ENCODE data around the gene TCEANC2.
"Not testable (repeated sequence)": the region's sequence is repeated elsewhere in the genome, so short reads cannot be mapped to it uniquely, and the experiment has no call there.

TCEANC2 gene

DNA sequence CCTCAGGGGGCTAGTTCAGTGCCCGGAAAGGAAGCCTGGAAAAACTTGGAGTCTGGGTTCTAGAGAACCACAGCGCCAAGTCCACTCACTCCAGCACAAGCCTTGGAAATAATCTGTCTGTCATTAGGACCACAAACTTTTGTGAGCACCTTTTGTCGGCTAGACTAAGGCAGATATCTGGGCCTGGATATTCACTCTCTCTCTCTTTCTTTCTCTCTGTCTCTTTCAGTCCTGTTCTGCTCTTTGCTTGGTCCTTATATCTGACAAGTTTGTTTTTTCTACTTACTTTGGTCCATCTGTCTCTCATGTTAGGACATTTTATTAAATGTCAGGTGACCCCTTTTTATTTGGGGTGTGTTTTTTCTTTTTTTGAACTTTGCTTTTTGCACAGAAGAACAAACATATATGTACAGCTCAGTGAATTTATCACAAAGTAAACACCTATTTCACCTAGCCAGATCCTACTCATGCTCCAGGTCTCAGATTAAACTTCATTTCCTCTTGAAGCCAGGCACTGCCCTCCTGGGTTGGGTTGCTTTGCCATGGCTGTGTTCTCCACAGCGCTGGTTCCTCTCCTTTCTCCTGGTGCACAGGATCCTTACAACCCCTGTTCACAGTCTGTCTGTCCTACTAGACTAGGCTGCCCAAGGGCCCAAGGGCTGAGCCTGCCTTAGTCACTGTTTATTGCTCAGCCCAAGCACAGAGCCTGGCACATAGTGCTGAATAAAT lies 40.8 kb downstream of the TCEANC2 start:
- no peak for DNase-seq

- not testable (repeated sequence) for DNase-seq
These were observed 41.3 kb downstream of the TCEANC2 start for GRCh38 chr1:54094730-54095105.

- no peak for DNase-seq
These were observed 42.3 kb downstream of the TCEANC2 start for GRCh38 chr1:54095546-54096226.

- DNase-seq, result no peak
These were observed 42.9 kb downstream of the TCEANC2 start for GRCh38 chr1:54096227-54096876.

DNA sequence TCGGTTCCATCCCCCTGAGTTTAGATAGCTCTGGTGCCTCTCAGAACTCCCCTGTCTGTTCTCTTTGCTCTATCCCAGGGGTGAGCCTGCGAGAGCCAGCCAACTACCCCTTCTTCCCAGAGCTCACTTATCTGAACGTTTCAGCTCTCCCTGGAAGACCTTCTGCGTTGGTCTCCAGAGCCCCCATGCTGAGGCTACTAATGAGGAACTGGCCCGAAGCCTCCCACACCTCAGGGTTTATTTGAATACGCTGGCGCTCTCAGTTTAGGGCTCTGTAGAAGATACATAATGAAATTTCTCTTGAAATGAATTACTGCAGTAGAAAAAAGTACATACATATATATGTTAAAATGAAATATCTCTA lies 43.5 kb downstream of the TCEANC2 start:
- DNase-seq, result no peak

- DNase-seq, result no peak
These were observed 45.7 kb downstream of the TCEANC2 start for GRCh38 chr1:54099061-54099610.

DNA sequence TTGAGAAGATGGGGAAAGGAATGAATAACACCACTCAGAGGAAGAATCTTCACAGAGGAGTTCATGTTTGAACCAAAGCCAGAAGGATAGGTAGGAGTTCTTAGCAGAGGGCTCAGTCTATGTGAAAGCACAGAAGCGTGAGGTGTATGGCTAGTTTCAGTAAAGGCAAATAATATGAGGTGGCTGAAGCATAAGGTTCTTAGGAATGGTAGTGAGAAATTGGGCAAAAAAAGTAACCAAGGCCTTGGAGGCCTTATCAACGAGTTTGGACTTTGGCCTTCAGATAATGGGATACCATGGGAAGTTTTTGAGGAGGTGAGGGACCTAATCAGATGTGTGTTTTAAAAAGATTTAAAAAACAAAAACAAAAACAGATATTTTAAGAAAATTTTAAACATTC lies 47.1 kb downstream of the TCEANC2 start:
- no peak for DNase-seq

GRCh38 chr1:54103414-54103813 lies 50.0 kb downstream of the TCEANC2 start:
- DNase-seq, result no peak

GRCh38 chr1:54104613-54105012 lies 51.2 kb downstream of the TCEANC2 start:
- DNase-seq, result not testable (repeated sequence)

- DNase-seq, result no peak
These were observed 51.7 kb downstream of the TCEANC2 start for GRCh38 chr1:54105080-54105479.

DNA sequence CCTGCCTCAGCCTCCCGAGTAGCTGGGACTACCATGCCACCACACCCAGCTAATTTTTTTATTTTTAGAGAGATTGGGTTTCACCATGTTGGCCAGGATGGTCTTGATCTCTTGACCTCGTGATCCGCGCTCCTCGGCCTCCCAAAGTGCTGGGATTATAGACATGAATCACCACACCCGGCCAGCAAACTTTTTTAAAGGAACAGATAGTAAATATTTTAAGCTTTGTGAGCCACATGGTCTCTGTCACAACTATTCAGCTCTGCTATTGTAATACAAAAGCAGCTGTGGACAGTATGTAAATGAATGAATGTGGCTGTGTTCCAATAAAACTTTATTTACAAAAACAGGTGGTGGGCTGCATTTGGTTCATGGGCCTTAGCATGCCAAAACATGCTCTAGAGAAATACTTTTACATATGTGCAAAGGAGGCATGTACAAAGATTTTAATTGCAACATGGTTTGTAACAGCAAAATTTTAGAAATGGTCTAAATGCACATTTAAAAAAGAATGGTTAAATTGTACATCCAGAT lies 52.4 kb downstream of the TCEANC2 start:
- DNase-seq, result no peak

- DNase-seq, result no peak
These were observed 53.7 kb downstream of the TCEANC2 start for GRCh38 chr1:54107131-54107530.

DNA sequence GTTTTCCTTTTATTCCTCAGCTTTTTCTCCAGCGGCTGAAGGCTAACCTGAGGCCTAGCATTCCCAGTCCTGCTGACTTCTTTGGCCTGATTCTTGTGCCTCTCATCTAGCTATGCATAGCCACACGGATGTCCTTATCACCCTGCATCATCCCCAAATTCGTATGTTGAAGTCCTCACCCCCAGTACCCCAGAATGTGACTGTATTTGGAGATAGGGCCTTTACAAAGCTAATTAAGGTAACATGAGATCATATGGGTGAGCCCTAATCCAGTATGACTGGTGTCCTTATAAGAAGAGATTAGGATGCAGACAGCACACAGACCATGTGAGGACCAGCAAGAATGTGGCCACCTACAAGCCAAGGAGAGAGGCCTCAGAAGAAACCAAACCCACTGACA lies 54.7 kb downstream of the TCEANC2 start:
- DNase-seq, result no peak

DNA sequence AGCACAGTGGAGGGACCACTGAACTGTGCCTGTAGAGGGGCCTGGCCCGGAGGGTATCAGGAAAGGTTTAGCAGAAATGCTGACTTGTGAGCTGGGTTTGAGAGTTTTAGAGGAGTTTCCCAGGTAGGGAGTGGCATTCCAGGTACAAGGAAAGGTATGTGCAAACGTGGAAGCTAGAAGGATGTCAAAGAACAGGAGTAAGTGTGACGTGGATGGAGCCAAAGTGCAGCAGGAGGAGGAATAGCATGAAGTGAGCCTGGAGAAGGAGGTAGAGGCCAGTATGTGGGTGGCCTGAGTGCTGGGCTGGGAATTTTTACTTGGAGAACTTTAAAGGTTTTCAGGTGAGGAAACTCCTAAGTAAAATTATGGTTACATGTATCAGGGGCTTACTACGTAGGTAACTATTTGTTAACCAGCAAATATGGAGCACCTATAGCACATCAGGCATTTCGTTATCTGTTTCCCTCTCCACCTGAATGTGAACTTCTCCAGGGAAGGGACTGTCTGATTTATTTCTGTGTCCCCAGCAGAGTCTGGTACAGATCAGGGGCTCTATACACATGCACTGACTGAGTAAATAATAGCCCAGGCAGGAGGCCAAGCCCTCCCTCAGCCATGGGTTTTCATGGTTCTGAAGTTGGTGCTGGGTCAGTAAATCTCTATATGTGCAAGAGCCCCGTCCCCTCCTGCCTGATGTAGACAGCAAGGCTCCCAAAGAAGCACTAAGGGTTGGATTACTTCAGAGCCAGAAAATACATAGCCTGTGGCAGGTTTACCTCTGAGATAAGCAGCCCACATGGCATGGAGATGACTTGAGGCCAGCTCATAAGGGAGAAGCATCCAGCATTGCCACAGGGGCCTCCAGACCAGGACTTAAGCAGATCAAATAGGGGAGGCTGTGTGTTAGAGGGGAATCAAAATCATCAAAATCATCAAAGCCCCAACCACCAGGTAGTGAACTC lies 56.0 kb downstream of the TCEANC2 start:
- no peak for DNase-seq

DNA sequence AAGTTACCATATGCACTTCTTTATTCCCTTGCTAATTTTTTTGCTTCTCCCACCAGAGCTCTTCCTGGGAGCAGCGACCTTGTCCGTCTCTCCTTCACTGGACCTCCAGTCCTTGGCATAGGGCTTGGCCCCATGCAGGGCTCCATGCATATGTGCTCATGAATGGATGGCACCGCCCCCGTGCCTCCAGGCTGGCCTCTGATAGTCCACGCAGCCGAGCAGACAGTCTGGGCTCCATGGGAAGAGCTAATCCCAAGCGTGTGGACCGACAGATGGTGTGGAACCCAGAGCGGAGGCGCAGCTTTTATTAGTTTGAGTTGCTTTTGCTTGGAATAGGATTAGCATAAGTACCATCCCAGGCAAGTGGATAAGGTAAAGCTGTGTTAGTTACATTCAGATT lies 57.6 kb downstream of the TCEANC2 start:
- no peak for DNase-seq

DNA sequence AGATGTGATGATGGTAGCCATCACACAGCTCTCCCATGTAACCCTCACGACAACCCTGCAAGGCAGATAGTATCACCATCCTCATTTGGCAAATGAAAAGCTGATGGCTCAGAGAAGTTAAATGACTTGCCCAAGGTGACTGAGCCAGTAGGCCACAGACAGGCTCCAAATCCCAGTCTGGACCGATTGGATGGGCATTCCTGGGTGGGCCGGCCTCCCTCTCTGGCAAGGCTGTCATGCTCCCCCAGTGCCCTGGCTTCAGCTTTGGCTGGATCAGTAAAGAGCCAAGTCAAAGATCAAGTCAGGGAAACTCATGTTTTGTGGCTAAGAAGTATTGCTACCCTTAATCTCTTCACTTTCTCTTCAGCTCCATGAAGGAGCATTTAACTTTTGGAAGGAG lies 58.2 kb downstream of the TCEANC2 start:
- DNase-seq, result no peak

DNA sequence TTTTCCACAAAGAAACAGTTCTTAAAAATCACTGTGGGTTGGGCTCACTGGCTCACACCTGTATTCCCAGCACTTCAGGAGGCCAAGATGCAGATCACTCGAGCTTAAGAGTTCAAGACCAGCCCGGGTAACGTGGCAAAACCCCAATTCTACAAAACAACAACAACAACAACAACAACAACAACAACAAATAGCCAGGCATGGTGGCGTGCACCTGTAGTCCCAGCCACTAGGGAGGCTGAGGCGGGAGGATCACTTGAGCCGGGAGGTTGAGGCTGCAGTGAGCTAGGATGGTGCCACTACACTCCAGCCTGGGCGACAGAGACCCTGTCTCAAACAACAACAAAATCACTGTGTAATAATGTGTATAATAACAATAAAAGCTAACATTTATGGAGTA lies 58.6 kb downstream of the TCEANC2 start:
- DNase-seq, result no peak

- no peak for DNase-seq
These were observed 59.4 kb downstream of the TCEANC2 start for GRCh38 chr1:54112705-54113368.

GRCh38 chr1:54114001-54114400 lies 60.6 kb downstream of the TCEANC2 start:
- DNase-seq, result no peak

- no peak for DNase-seq
These were observed 61.5 kb downstream of the TCEANC2 start for GRCh38 chr1:54114955-54115354.

DNA sequence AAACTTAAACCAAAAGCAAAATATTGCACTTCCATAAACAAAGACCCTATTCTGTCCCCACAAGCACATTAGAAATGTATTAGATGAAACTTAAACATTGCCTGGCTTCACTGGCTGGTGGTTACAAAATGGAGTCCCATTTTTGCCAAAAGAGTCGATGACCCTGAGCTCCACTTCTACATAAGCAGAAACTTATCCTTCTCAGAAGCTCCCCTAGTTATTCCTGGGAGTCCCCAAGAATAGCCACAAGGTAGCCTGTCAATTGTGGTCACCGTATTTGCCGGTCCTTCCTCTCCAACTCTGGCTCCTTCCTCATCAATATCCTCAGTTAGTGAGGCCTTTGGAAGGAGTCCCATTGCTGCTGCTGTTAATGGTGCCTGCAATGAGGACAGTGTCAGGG lies 62.1 kb downstream of the TCEANC2 start:
- DNase-seq, result no peak
